Measurements from ENCODE around the gene SLAMF8.

Gene SLAMF8

DNA sequence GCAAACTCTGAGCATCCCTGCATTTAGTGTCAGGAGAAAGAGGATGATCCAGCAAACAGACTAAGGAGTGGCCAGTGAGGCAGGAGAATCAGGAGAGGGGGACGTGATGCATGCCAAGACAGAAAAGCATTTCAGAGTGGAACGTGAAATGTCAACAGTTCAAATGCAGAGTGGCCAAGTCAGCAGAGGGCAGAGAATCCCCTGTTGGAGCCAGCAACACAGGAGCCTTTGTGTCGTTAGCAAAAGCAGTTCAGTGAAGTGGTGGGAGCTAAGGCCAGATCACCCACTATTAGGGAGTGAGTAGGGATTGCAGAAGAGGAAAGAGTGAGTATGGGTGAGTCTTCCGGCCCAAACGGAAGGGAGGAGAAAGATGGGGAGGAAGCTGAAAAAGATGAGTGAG lies 31.1 kb upstream of the SLAMF8 start:
- H3K4me1 ChIP-seq (ENCODE audit: control insufficient read depth, insufficient read depth, low read length), result peaks cover 2% of the 10 kb centered on the region
- H3K36me3 ChIP-seq (ENCODE audit: insufficient read depth, low read length), result no peaks in the 10 kb centered on the region
- H3K9me3 ChIP-seq (replicated peaks; ENCODE audit: low read length), result no peaks in the 10 kb centered on the region
- no peak overlapping the region for H3K4me2 ChIP-seq (ENCODE audit: low read length)
- no peak overlapping the region for H3K4me3 ChIP-seq (ENCODE audit: low read length)
- peaks cover 17% of the 10 kb centered on the region for H3K27me3 ChIP-seq (ENCODE audit: control insufficient read depth, insufficient read depth, low read length)
- H3K9ac ChIP-seq (ENCODE audit: low read depth, low read length), result no peak overlapping the region

DNA sequence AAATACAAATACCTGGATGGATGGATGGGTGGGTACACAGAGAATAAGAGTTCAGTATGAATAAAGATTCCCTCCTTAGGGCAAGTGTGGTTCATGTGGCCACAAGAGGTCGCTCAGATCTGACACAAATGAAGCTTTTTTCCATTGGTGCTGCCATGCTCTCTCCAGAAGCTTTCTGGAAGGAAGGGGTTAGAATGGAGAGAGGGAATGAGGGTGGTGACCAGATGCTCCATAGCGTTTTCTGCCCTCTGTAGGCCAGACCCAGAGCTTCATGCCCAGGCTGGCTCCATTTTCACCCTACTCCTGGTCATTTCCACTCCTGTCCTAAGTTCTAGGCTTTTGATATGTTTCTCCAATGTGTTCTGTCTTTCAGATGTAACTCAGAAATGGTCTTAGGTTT lies 27.8 kb upstream of the SLAMF8 start:
- Histone ChIP-seq H3K4me1 (ENCODE audit: control insufficient read depth, insufficient read depth, low read length) (peaks cover 2% of the 10 kb centered on the region), H3K9me3 (replicated peaks; ENCODE audit: low read length) (no peaks in the 10 kb centered on the region), H3K9ac (ENCODE audit: low read depth, low read length) (no peak overlapping the region), H3K4me3 (ENCODE audit: low read length) (no peak overlapping the region), H3K27me3 (ENCODE audit: control insufficient read depth, insufficient read depth, low read length) (peaks cover 14% of the 10 kb centered on the region), H3K4me2 (ENCODE audit: low read length) (no peak overlapping the region), H3K36me3 (ENCODE audit: insufficient read depth, low read length) (no peaks in the 10 kb centered on the region)

DNA sequence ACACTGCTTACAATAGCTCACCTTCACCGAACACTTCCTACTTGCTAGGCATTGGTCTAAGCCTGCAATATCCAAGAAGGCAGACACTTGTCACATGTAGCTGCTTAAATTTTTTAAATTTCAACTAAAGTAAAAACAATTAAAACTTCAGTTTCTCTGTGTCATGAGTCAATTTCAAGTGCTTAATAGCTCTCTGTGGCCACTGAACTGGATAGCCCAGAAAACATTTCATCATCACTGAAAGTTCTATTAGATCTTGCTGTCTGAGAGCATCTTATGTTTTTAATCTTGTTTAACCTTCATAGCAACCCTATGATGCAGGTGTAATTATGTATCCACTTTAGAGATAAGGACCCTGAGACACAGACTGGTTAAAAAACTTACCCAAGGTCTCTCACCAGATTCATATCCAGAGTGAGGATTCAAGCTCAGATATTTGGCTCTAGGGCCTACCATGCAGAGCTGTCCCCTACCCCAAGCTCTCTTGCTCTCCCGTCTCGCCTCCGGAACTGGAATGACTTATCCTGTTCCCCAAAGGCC lies 27.2 kb upstream of the SLAMF8 start:
- Histone ChIP-seq H3K27me3 (ENCODE audit: control insufficient read depth, insufficient read depth, low read length) (peaks cover 14% of the 10 kb centered on the region), H3K4me1 (ENCODE audit: control insufficient read depth, insufficient read depth, low read length) (peaks cover 2% of the 10 kb centered on the region), H3K9me3 (replicated peaks; ENCODE audit: low read length) (no peaks in the 10 kb centered on the region), H3K9ac (ENCODE audit: low read depth, low read length) (no peak overlapping the region), H3K4me3 (ENCODE audit: low read length) (no peak overlapping the region), H3K4me2 (ENCODE audit: low read length) (no peak overlapping the region), H3K36me3 (ENCODE audit: insufficient read depth, low read length) (no peaks in the 10 kb centered on the region)

DNA sequence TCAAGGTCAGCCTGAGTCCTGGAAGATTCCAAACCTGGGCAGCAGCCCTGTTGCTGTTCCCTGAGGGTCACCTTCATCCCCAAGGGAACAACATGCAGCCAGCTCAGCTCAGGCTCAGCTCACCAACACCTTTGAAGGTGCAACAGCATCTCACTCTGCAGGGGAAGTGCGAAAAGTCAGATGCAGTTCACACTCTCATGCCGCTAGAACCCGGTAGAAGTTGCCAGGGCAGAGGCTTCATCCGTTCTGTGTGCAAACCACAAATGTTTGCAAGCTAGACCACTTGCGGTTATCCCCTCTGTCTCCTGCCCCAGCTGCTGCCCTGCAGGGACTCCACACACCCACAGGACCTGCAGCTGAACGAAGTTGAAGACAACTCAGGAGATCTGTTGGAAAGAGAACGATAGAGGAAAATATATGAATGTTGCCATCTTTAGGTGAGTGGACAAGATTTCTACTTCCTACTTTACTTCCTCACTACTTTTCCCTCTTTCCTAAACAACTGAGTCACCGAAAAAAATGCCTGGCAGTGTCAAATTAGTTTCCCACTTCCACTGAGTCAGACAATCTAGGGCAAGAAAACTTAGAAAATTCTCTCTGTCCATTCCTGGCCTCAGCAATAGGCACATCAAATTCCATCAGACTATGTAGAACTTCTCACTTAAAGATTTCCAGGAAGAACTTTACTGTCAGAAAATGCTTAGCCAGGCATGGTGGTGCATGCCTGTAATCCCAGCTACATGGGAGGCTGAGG lies 26.3 kb upstream of the SLAMF8 start:
- Histone ChIP-seq H3K9me3 (replicated peaks; ENCODE audit: low read length) (no peaks in the 10 kb centered on the region), H3K36me3 (ENCODE audit: insufficient read depth, low read length) (no peaks in the 10 kb centered on the region), H3K9ac (ENCODE audit: low read depth, low read length) (no peak overlapping the region), H3K4me3 (ENCODE audit: low read length) (no peak overlapping the region), H3K27me3 (ENCODE audit: control insufficient read depth, insufficient read depth, low read length) (peaks cover 7% of the 10 kb centered on the region), H3K4me1 (ENCODE audit: control insufficient read depth, insufficient read depth, low read length) (peaks cover 2% of the 10 kb centered on the region), H3K4me2 (ENCODE audit: low read length) (no peak overlapping the region)

DNA sequence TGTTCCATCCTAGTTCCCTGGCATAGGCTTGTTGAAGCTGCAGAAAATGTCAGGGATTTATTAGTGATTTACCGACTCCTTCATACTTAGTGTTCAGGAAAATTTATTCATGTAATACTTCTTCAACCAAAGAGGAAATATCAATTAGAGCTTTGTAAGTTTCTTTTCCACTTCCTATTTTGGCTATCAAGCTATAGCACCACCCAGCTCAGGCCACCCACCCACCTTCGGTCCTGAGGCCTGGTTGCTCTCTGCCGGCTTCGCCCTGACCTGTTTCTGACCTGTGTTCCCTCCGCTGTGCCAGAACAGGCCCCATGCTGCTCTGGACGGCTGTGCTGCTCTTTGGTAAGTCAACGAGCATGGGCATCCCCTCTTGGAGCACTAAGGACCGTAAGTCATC lies 24.6 kb upstream of the SLAMF8 start, which contains the start of gene FCRL6:
Gene FCRL6 (plus strand): TSS at position 250 of the 400 bp plus-strand sequence. CDS start 65 bp downstream, at position 315.
- no peak within 1 kb of the TSS for H3K9ac ChIP-seq (ENCODE audit: low read depth, low read length)
- H3K36me3 ChIP-seq (ENCODE audit: insufficient read depth, low read length), result no peaks in the 10 kb centered on the region
- no peaks in the 10 kb centered on the region for H3K27me3 ChIP-seq (ENCODE audit: control insufficient read depth, insufficient read depth, low read length)
- no peak within 1 kb of the TSS for H3K4me2 ChIP-seq (ENCODE audit: low read length)
- H3K4me3 ChIP-seq (ENCODE audit: low read length), result no peak within 1 kb of the TSS
- H3K9me3 ChIP-seq (replicated peaks; ENCODE audit: low read length), result no peaks in the 10 kb centered on the region
- H3K4me1 ChIP-seq (ENCODE audit: control insufficient read depth, insufficient read depth, low read length), result peaks cover 2% of the 10 kb centered on the region

DNA sequence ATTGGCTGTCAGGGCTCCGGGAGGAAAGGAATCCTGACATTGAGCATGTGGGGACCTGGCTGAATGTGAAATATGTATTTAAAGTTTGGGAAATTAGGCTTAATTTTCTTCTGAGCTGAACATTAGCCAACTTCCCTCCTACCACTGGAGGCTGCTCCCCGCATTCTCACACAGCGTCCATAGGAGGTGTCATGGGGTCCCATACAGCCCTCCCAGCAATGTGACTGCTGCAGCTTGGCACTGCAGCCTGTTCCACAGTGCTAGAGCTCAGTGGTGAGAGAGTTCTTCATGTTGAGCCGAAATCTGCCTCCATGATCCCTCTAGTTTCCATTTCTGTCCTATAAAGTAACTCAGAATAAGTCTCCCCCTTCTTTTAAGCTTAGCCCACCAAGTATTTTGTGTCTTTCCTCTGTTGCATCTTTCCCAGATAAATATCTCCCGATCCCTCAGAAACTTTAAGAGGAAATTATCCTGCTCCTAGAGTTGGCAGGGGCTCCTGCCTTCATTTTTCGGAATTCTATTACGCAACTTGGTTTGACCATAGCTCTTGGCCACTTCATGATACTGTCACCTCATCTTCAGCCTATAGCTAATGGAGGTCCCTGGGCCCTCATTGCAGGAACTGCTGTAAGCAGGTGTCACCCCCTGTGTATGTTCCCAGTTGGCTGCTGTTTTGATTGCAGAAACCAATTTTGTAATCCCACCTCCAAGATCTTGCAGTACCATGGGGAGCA lies 22.6 kb upstream of the SLAMF8 start:
- H3K36me3 ChIP-seq (ENCODE audit: insufficient read depth, low read length), result no peaks in the 10 kb centered on the region
- H3K27me3 ChIP-seq (ENCODE audit: control insufficient read depth, insufficient read depth, low read length), result no peaks in the 10 kb centered on the region
- H3K4me2 ChIP-seq (ENCODE audit: low read length), result no peak overlapping the region
- H3K4me3 ChIP-seq (ENCODE audit: low read length), result no peak overlapping the region
- peaks cover under 1% of the 10 kb centered on the region for H3K4me1 ChIP-seq (ENCODE audit: control insufficient read depth, insufficient read depth, low read length)
- H3K9ac ChIP-seq (ENCODE audit: low read depth, low read length), result no peak overlapping the region
- no peaks in the 10 kb centered on the region for H3K9me3 ChIP-seq (replicated peaks; ENCODE audit: low read length)

DNA sequence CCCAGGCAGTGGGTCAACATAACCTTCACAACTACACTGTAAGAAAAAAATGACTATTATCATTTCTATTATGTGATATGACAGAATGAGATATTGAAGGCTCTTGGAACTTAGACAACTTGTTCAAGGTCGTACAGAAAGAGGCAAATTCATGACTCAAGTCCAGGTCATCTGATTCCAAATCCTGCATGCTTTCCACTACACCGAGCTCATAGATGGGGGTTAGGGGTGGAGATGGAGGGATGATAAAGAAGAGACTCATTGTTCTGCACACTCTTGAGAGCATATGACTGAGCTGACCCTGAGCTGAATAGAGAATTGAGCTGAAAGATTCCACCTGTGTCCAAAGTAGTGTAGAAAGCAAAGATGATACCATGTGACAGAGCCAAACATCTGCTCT lies 21.7 kb upstream of the SLAMF8 start:
- Histone ChIP-seq H3K4me2 (ENCODE audit: low read length) (no peak overlapping the region), H3K4me1 (ENCODE audit: control insufficient read depth, insufficient read depth, low read length) (no peaks in the 10 kb centered on the region)

DNA sequence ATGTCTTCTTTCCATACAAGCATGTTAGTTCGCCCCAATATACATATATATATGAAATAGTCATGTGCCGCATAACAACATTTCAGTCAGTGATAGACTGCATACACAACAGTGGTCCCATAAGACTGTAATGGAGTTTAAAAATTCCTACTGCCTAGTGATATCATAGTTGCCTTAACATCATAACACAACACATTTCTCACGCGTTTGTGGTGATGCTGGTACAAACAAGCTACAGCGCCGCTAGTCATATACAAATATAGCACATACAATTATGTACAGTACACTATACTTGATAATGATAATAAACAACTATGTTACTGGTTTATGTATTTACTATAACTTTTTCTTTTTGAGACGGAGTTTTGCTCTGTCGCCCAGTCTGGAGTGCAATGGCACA lies 10.7 kb upstream of the SLAMF8 start:
- Histone ChIP-seq H3K36me3 (ENCODE audit: insufficient read depth, low read length) (no peaks in the 10 kb centered on the region), H3K4me3 (ENCODE audit: low read length) (no peak overlapping the region), H3K4me2 (ENCODE audit: low read length) (no peak overlapping the region), H3K4me1 (ENCODE audit: control insufficient read depth, insufficient read depth, low read length) (no peaks in the 10 kb centered on the region), H3K9me3 (replicated peaks; ENCODE audit: low read length) (no peaks in the 10 kb centered on the region), H3K9ac (ENCODE audit: low read depth, low read length) (no peak overlapping the region), H3K27me3 (ENCODE audit: control insufficient read depth, insufficient read depth, low read length) (peaks cover 40% of the 10 kb centered on the region)

More for the DNA sequence above, 21.7 kb upstream of the SLAMF8 start:
- Histone ChIP-seq H3K9me3 (replicated peaks; ENCODE audit: low read length) (no peaks in the 10 kb centered on the region), H3K9ac (ENCODE audit: low read depth, low read length) (no peak overlapping the region), H3K4me3 (ENCODE audit: low read length) (no peak overlapping the region), H3K27me3 (ENCODE audit: control insufficient read depth, insufficient read depth, low read length) (peaks cover 3% of the 10 kb centered on the region), H3K36me3 (ENCODE audit: insufficient read depth, low read length) (no peaks in the 10 kb centered on the region)

DNA sequence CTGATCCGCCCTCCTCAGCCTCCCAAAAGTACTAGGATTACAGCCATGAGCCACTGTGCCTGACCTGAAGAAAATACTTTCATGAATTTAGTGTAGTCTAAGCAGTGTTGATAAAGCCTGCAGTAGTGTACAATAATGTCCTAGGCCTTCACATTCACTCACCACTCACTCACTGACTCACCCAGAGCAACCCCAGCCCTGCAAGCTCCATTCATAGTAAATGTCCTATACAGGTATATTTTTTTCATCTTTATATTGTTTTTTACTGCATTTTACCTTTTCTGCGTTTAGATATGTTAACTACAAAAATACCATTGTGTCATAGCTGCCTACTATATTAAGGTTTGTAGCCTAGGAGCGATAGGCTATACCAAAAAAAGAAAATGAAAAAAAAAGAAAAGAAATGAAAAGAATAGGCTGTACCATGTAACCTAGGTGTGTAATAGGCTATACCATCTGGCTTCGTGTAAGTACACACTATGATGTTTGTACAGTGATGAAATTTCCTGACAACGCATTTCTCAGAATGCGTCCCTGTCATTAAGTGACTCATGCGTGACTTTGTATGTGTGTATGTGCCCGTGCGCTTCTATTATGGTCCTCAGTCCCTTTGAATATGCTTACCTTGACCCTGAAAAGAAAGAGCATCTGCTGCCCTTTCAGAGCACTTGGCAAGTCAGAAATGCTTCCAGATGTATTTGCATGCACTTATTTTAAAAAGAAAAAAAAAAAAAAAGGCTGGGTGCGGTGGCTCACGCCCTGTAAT lies 9.2 kb upstream of the SLAMF8 start:
- no peaks in the 10 kb centered on the region for H3K36me3 ChIP-seq (ENCODE audit: insufficient read depth, low read length)
- H3K27me3 ChIP-seq (ENCODE audit: control insufficient read depth, insufficient read depth, low read length), result peaks cover 42% of the 10 kb centered on the region
- H3K4me3 ChIP-seq (ENCODE audit: low read length), result no peak overlapping the region
- H3K4me1 ChIP-seq (ENCODE audit: control insufficient read depth, insufficient read depth, low read length), result no peaks in the 10 kb centered on the region
- H3K4me2 ChIP-seq (ENCODE audit: low read length), result no peak overlapping the region
- H3K9ac ChIP-seq (ENCODE audit: low read depth, low read length), result no peak overlapping the region
- no peaks in the 10 kb centered on the region for H3K9me3 ChIP-seq (replicated peaks; ENCODE audit: low read length)

DNA sequence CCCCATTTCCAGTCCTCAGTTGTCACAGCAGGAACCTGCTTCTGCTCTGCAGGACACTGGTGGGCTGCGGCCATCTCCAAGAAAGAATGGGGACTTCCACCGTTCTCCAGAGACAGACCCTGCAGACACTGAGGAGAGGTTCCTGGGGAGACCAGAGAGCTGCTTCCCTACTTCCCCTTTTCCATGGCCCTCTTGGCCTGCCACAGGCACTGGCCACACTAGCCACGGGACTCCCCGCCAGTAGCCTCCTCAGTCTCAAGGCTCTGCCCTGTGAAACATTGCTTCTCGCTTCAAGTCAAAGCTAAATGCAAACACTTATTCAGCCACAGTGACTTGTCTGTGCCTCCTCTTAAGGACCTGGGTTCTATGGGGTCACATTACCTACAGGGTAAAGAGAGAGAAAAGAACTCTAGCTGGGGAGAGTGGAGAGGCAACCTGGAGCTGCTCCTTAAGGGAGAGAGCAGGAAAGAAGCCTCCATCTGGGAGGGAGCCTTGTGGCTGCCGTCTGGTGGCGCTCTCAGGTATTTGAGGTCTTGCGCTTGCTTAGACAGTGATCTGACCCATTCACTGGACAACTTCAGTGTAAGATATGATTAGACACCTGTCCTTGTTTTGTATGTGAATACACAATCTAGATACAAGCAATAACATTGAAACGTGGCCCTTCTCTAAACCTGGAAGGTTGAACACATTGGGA lies 5.4 kb upstream of the SLAMF8 start:
- Histone ChIP-seq H3K4me3 (ENCODE audit: low read length) (no peak overlapping the region), H3K4me2 (ENCODE audit: low read length) (no peak overlapping the region), H3K4me1 (ENCODE audit: control insufficient read depth, insufficient read depth, low read length) (no peaks in the 10 kb centered on the region), H3K9ac (ENCODE audit: low read depth, low read length) (no peak overlapping the region), H3K36me3 (ENCODE audit: insufficient read depth, low read length) (no peaks in the 10 kb centered on the region), H3K27me3 (ENCODE audit: control insufficient read depth, insufficient read depth, low read length) (peaks cover 45% of the 10 kb centered on the region), H3K9me3 (replicated peaks; ENCODE audit: low read length) (no peaks in the 10 kb centered on the region)

DNA sequence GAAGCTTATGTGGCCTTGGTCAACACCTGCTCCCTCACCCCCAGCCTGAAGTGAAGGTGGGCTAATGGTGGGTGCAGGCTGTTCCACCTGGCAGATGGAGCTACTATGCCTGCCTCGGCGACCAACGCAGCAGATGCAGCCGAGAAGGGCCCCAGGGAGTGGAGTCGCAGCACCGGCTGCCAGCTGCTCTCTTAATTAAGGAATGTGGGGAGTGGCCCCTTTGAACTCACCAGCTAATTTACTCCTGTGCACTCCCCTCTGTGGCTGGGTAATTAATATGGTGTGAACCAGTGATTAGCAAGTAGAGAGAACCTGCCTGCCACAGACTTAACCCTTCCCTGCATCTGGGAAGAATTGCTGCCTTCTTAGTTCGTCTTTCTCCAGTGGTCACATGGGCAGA lies 3.3 kb upstream of the SLAMF8 start:
- Histone ChIP-seq H3K4me3 (ENCODE audit: low read length) (no peak overlapping the region), H3K9ac (ENCODE audit: low read depth, low read length) (no peak overlapping the region), H3K4me2 (ENCODE audit: low read length) (no peak overlapping the region), H3K9me3 (replicated peaks; ENCODE audit: low read length) (no peaks in the 10 kb centered on the region), H3K4me1 (ENCODE audit: control insufficient read depth, insufficient read depth, low read length) (no peaks in the 10 kb centered on the region), H3K36me3 (ENCODE audit: insufficient read depth, low read length) (no peaks in the 10 kb centered on the region), H3K27me3 (ENCODE audit: control insufficient read depth, insufficient read depth, low read length) (peaks cover 45% of the 10 kb centered on the region)

Measured in skeletal muscle satellite cell (primary cell).